ENCODE data around the gene ITPK1. TPM values are rescaled to one million over a fixed set of nuclear protein-coding genes. Genes with fewer than 3 reads are reported as not detected.

The ITPK1 gene
- total RNA-seq, 1 experiment from 2014 or later: 88.6 TPM

DNA sequence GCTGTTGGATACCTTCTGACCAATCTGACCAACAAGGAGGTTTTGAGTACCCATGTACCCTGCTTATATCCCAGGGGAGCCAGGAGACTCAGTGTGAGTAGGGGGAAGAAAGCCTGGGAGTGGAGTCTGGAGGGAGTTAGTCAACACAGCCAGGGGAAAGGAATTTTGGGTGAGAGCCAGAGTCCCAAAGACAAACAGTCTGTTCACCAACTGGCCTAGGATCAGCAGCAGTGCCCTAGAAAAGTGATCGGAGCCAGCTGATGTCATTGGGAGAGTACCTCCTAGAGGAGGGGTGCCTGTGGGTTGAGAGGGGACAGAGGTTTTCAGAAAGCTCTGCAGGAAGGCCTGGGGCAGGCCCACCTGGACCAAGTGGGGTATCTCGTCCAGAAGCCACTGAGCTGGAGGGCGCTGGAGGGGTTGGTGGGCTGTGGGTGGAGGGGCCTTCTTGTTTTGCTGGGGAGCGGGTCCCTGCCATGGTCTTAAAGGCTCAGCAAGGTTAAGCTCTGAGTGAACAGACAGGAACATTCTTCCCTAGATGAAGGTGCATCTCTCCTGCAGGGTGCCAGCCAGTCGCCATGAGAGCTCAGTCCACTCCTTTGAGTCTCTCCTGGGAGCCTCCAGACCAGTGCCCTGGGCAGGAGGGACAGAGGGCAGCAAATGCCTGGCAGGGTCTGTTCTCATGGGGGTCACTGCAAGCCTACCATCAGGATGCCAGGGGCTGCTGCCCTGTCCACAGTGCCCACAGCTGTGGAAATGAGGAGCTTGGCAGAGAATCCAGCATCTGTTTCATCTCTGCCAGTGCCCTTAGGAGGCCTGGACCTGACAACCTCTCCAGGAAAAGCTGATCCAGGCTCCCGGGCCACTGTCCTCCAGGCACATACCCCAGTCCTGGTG, 129.2 kb downstream of the ITPK1 start:
- Histone ChIP-seq H3K4me3 (no peak overlapping the region), H3K36me3 (ENCODE audit: low read depth) (no peaks in the 10 kb centered on the region; the same call in 1 of the 2 replicates), H3F3A (ENCODE audit: insufficient read depth, low read depth) (no peaks in the 10 kb centered on the region), H3K9me2 (ENCODE audit: insufficient read depth) (no peaks in the 10 kb centered on the region), H3K27ac (no peak overlapping the region), H3K4me1 (replicated peaks; ENCODE audit: insufficient read depth) (peaks cover 15% of the 10 kb centered on the region), H3K27me3 (ENCODE audit: insufficient read depth, low read depth) (no peaks in the 10 kb centered on the region), H4K20me1 (ENCODE audit: insufficient read depth) (no peaks in the 10 kb centered on the region), H3K79me2 (ENCODE audit: low read depth) (0 out of 2 replicates have a peak, but pooled peaks cover 5% of the 10 kb centered on the region), H2AFZ (no peak overlapping the region), H3K9me3 (ENCODE audit: insufficient read depth, low read depth) (no peaks in the 10 kb centered on the region), H3K4me2 (no peak overlapping the region)
- DNase-seq: peak; percentile 16 to 60
- TF ChIP-seq, protein P1, sequence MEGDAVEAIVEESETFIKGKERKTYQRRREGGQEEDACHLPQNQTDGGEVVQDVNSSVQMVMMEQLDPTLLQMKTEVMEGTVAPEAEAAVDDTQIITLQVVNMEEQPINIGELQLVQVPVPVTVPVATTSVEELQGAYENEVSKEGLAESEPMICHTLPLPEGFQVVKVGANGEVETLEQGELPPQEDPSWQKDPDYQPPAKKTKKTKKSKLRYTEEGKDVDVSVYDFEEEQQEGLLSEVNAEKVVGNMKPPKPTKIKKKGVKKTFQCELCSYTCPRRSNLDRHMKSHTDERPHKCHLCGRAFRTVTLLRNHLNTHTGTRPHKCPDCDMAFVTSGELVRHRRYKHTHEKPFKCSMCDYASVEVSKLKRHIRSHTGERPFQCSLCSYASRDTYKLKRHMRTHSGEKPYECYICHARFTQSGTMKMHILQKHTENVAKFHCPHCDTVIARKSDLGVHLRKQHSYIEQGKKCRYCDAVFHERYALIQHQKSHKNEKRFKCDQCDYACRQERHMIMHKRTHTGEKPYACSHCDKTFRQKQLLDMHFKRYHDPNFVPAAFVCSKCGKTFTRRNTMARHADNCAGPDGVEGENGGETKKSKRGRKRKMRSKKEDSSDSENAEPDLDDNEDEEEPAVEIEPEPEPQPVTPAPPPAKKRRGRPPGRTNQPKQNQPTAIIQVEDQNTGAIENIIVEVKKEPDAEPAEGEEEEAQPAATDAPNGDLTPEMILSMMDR (conservative IDR thresholded peaks at IDR 0.05): no peak
- TF ChIP-seq EZH2 (IDR thresholded peaks at IDR 0.05; ENCODE audit: low read depth): no peak
- no TSS peak for BruUV-seq (replicated peaks)
- intact Hi-C loops (cut with micrococcal nuclease; ENCODE audit: unreplicated experiment): no loop called here
- ChIA-PET POLR2A (ENCODE audit: unreplicated experiment) (interaction anchor here (0.6 to 0.7 kb wide), 2 partner anchors 57 to 410 kb away, joined by 5 read pairs; no protein-coding TSS in a partner anchor), CTCF (no interaction called here)

DNA sequence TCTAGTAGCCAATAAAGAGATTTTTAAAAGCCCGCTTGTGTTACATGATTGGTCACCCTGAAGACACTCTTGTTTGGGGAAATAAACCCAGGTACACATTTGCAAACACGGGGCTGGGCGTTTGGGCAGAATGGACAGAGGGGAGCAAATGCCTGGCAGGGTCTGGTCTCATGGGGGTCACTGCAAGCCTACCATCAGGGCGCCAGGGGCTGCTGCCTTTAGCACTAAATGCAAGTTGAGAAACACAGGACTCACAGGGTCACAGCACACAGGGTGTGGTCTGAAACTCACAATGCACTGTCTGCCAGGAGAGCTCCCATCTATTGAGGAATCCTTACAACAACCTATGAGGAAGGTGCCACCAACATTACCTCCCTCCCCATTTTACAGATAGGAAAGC, 130.2 kb downstream of the ITPK1 start:
- H3K4me3 ChIP-seq: no peak overlapping the region
- H3K9me3 ChIP-seq (ENCODE audit: insufficient read depth, low read depth): no peaks in the 10 kb centered on the region
- no peak overlapping the region for H3K4me2 ChIP-seq

DNA sequence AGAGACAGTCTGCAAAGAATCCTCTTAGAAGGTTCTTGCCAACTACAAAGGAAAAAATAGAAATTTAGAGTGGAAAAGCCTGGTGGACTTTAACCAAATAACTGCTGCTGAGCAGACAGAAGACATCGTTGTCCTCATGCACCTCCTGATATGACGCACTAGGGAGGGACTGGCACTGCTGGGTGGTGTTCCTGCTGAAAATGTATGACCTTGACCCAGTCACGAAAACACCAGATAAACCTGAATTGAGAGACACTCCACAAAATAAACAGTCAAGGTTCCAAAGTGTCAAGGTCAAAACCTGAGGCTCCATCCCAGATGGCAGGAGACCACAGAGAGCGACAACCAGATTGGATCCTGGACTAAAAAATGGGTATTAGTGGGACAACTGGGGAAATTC, 130.8 kb downstream of the ITPK1 start:
- H3K27ac ChIP-seq: no peak overlapping the region
- no peaks in the 10 kb centered on the region for H3K27me3 ChIP-seq (ENCODE audit: insufficient read depth, low read depth)
- BruUV-seq (replicated peaks): no TSS peak
- H3K4me3 ChIP-seq: no peak overlapping the region
- H3K9me2 ChIP-seq (ENCODE audit: insufficient read depth): no peaks in the 10 kb centered on the region
- no peak for DNase-seq
- no peaks in the 10 kb centered on the region; the same call in 1 of the 2 replicates for H3K36me3 ChIP-seq (ENCODE audit: low read depth)
- CTCF ChIA-PET: no interaction called here
- intact Hi-C loops (cut with micrococcal nuclease; ENCODE audit: unreplicated experiment): no loop called here
- POLR2A ChIA-PET (ENCODE audit: unreplicated experiment): no interaction called here
- H3K79me2 ChIP-seq (ENCODE audit: low read depth): 0 out of 2 replicates have a peak, but pooled peaks cover 5% of the 10 kb centered on the region
- H3K4me1 ChIP-seq (replicated peaks; ENCODE audit: insufficient read depth): peaks cover 15% of the 10 kb centered on the region
- H2AFZ ChIP-seq: no peak overlapping the region
- TF ChIP-seq, protein P1 (conservative IDR thresholded peaks at IDR 0.05): no peak
- TF ChIP-seq EZH2 (IDR thresholded peaks at IDR 0.05; ENCODE audit: low read depth): no peak
- H4K20me1 ChIP-seq (ENCODE audit: insufficient read depth): no peaks in the 10 kb centered on the region
- H3K4me2 ChIP-seq: no peak overlapping the region
- H3K9me3 ChIP-seq (ENCODE audit: insufficient read depth, low read depth): no peaks in the 10 kb centered on the region
- no peaks in the 10 kb centered on the region for H3F3A ChIP-seq (ENCODE audit: insufficient read depth, low read depth)

More for the DNA sequence above, 130.2 kb downstream of the ITPK1 start:
- no TSS peak for BruUV-seq (replicated peaks)
- Histone ChIP-seq H3K27ac (no peak overlapping the region), H3K4me1 (replicated peaks; ENCODE audit: insufficient read depth) (peaks cover 15% of the 10 kb centered on the region), H3K27me3 (ENCODE audit: insufficient read depth, low read depth) (no peaks in the 10 kb centered on the region), H3K36me3 (ENCODE audit: low read depth) (no peaks in the 10 kb centered on the region; the same call in 1 of the 2 replicates), H3F3A (ENCODE audit: insufficient read depth, low read depth) (no peaks in the 10 kb centered on the region), H3K9me2 (ENCODE audit: insufficient read depth) (no peaks in the 10 kb centered on the region), H2AFZ (no peak overlapping the region), H3K79me2 (ENCODE audit: low read depth) (0 out of 2 replicates have a peak, but pooled peaks cover 5% of the 10 kb centered on the region), H4K20me1 (ENCODE audit: insufficient read depth) (no peaks in the 10 kb centered on the region)
- DNase-seq: no peak
- intact Hi-C loops (cut with micrococcal nuclease; ENCODE audit: unreplicated experiment): no loop called here
- CTCF ChIA-PET: no interaction called here
- POLR2A ChIA-PET (ENCODE audit: unreplicated experiment): no interaction called here
- no peak for TF ChIP-seq EZH2 (IDR thresholded peaks at IDR 0.05; ENCODE audit: low read depth)
- TF ChIP-seq, protein P1 (conservative IDR thresholded peaks at IDR 0.05): no peak
